ENCODE measurements around the gene ESX1.

- no peak for TF ChIP-seq EZH2 (IDR thresholded peaks at IDR 0.05; ENCODE audit: borderline replicate concordance, insufficient read depth, low read depth, low read length, poor library complexity, severe bottlenecking)
- no peak for TF ChIP-seq CTCF (IDR thresholded peaks at IDR 0.05)
Observed at GRCh38 chrX:104288961-104289360, 34.2 kb upstream of the ESX1 start.

All from B cell (primary cell).